Measurements from ENCODE around the gene EHBP1L1.
A peak's percentile ranks its signal among the peaks of the same experiment; 100 is the strongest.

The EHBP1L1 gene

GRCh38 chr11:65575568-65576231 is at the start of gene EHBP1L1:
TSS of gene EHBP1L1 (plus strand) at chr11:65576053. CDS start at chr11:65576303, 250 bp downstream.
- no peak for DNase-seq

GRCh38 chr11:65526744-65527143 is 49.1 kb upstream of the EHBP1L1 start:
- DNase-seq, result no peak

GRCh38 chr11:65528819-65529350 is 47.0 kb upstream of the EHBP1L1 start:
- DNase-seq, result no peak

- no peak for DNase-seq
Observed at GRCh38 chr11:65529475-65530156, 46.2 kb upstream of the EHBP1L1 start.

GRCh38 chr11:65530157-65530496 is 45.7 kb upstream of the EHBP1L1 start:
- DNase-seq, result no peak

GRCh38 chr11:65532388-65533064 is 43.3 kb upstream of the EHBP1L1 start:
- DNase-seq, result no peak

- no peak for DNase-seq
Observed at GRCh38 chr11:65535102-65535501, 40.8 kb upstream of the EHBP1L1 start.

- no peak for DNase-seq
Observed at GRCh38 chr11:65536412-65537295, 39.2 kb upstream of the EHBP1L1 start.

GRCh38 chr11:65537296-65537597 is 38.6 kb upstream of the EHBP1L1 start:
- no peak for DNase-seq

GRCh38 chr11:65537620-65538231 is 38.1 kb upstream of the EHBP1L1 start:
- no peak for DNase-seq

GRCh38 chr11:65538232-65538914 is 37.5 kb upstream of the EHBP1L1 start:
- no peak for DNase-seq

- no peak for DNase-seq
Observed at GRCh38 chr11:65538915-65539743, 36.7 kb upstream of the EHBP1L1 start.

GRCh38 chr11:65539744-65540289 is 36.0 kb upstream of the EHBP1L1 start:
- peak; percentile 21 for DNase-seq

GRCh38 chr11:65540290-65541092 is 35.4 kb upstream of the EHBP1L1 start:
- peak; percentile 77 for DNase-seq

- DNase-seq, result no peak
Observed at GRCh38 chr11:65541093-65541982, 34.5 kb upstream of the EHBP1L1 start.

GRCh38 chr11:65542738-65543390 is 33.0 kb upstream of the EHBP1L1 start:
- DNase-seq, result no peak

- DNase-seq, result no peak
Observed at GRCh38 chr11:65545853-65546216, 30.0 kb upstream of the EHBP1L1 start.

All from NCI-H2029 treated with DMSO at 0.1 percent for 48 hours (cell line).